Left kidney (tissue), 8 donors: ENCODE measurements around the gene DIPK2B. TPM values are rescaled to one million over a fixed set of nuclear protein-coding genes. Genes with fewer than 3 reads are reported as not detected.

ENCODE experiments used
- DNase-seq: peaks from one replicate; pipeline ENCODE4 v3.0.0-alpha.2; 2013
- long read RNA-seq, 8 donors: transcript quantifications; one replicate each; lab custom pipeline, GENCODE V29; 2026
- polyA plus RNA-seq: library from polyadenylated mRNA; unstranded; fragments of 120-200 nt; gene quantifications from one replicate; pipeline ENCODE4 v1.2.1, GENCODE V29; 2013; ENCODE audit not compliant: insufficient read length

DIPK2B gene, protein sequence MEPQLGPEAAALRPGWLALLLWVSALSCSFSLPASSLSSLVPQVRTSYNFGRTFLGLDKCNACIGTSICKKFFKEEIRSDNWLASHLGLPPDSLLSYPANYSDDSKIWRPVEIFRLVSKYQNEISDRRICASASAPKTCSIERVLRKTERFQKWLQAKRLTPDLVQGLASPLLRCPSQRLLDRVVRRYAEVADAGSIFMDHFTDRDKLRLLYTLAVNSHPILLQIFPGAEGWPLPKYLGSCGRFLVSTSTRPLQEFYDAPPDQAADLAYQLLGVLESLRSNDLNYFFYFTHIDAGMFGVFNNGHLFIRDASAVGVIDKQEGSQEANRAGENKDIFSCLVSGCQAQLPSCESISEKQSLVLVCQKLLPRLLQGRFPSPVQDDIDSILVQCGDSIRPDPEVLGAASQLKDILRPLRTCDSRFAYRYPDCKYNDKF
- polyA plus RNA-seq, result 9.9 TPM
- long read RNA-seq, donor 1, partial matches to known transcripts, result 0 of 2 reads
- long read RNA-seq, donor 1, other reads (novel, unspliced or antisense), result 0 of 2 reads
- long read RNA-seq, donor 2, full-length matches to known transcripts, result 2 of 2 reads
- long read RNA-seq, donor 2, partial matches to known transcripts, result 0 of 2 reads
- long read RNA-seq, donor 2, other reads (novel, unspliced or antisense), result 0 of 2 reads
- long read RNA-seq, donor 3, full-length matches to known transcripts, result 2 of 2 reads
- long read RNA-seq, donor 3, partial matches to known transcripts, result 0 of 2 reads
- long read RNA-seq, donor 3, other reads (novel, unspliced or antisense), result 0 of 2 reads
- long read RNA-seq, donor 4, result 0 reads
- long read RNA-seq, donor 5, transcript CXorf36-201 (3 exons, 2,513 nt), result major isoform, 6 of 6 reads
- long read RNA-seq, donor 5, partial matches to known transcripts, result 0 of 6 reads
- long read RNA-seq, donor 5, other reads (novel, unspliced or antisense), result 0 of 6 reads
- long read RNA-seq, donor 6, full-length matches to known transcripts, result 3 of 3 reads
- long read RNA-seq, donor 6, partial matches to known transcripts, result 0 of 3 reads
- long read RNA-seq, donor 6, other reads (novel, unspliced or antisense), result 0 of 3 reads
- long read RNA-seq, donor 7, result 0 reads
- long read RNA-seq, donor 8, full-length matches to known transcripts, result 2 of 2 reads
- long read RNA-seq, donor 8, partial matches to known transcripts, result 0 of 2 reads
- long read RNA-seq, donor 8, other reads (novel, unspliced or antisense), result 0 of 2 reads

DNA sequence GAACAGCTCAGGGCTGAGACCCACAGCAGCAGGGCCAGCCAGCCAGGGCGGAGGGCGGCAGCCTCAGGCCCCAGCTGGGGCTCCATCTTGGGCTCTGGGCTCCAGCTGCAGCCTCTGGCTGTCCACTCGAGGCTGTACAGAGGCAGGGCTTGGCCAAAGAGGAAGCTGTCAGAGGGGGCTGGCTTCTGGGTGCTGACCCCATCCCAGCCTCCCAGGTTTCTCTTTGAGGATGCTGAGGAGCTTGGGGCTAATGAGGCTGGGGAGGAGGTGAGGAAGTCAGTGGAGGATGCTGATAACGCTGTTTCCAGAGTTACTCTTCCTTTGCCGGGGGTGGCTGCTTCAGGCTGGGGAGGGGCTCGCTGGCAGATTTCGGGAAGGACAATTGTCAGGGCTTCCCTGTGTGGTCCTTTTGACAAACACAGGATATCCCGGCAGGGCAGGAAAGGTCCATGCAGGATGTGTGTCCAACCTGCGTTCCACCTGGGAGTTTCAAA lies at the start of gene DIPK2B:
Gene DIPK2B, minus strand, starts transcription at position 136 of the 494 bp plus-strand sequence. Its CDS starts 50 bp downstream, at position 86.
- DNase-seq, result no peak

DNA sequence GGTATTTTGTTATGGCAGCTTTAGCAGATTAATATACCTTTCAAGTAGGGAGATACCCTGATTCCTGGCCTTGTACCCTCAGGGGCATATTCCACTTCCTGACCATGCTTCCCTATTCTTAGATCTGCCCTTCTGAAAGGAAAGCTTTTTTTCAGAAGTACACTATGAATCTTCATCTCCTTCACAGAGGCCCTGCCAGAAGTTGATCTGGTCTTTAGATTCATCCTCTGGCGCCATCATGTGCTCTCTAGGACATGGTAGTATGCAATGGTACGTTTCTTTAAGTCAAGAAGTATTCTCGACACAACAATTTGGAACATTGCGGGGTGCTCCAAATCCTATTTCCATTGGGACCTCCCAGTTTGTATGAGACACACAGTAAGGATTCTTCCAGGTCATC lies 39.6 kb upstream of the DIPK2B start:
- DNase-seq, result no peak

DNA sequence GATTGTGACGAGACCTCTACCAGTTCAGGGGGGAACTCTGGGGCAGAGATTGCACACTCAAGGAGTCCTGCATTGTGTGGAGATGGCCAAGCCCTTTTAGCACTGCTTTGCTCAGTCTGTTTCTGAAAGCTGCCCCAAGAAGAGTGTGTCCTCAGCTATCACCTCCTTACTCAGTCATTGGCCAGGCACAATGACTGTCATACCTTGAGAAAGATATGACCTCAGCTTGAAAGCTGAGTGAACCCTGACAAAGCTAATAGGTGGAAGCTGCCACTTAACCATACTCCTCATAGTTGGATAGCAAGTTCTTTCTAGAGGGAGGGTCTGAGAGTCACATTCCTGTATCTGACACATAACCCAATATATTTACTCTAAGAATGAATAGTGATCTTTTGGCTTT lies 37.8 kb upstream of the DIPK2B start:
- no peak for DNase-seq

DNA sequence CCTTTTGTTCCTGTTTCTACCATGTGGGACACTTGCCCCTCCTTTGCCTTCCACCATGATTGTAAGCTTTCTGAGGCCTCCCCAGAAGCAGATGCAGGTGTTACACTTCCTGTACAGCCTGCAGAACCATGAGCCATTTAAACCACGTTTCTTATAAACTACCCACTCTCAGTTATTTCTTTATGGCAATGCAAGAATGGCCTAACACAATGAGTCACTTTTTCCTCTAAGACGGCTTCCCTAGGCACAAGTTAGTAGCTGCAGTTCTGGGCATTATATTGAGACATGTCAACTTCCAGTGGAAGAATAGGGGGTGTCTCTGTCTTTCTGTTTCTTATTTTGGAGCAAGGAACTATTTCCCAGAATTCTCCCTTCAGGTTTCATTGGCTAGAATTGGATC lies 32.9 kb upstream of the DIPK2B start:
- DNase-seq, result no peak

DNA sequence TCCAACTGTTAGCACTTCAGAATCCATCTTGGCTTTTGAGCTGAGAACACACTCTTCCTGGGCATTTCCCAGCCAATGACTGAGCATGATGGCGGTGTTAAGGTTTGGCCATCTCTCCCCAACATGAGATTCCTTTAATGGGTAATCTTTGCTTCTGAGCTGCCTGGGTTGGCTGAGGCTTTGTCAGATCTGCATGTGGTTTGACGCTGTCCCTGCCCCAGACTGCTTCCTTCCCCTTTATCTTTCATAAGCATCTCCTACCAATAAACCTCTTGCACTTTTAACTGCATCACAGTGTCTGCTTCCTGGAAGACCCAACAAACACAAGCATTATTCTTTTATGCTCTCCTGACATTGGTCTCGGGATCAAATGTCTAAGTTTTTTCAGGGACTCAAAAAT lies 31.5 kb upstream of the DIPK2B start:
- no peak for DNase-seq

DNA sequence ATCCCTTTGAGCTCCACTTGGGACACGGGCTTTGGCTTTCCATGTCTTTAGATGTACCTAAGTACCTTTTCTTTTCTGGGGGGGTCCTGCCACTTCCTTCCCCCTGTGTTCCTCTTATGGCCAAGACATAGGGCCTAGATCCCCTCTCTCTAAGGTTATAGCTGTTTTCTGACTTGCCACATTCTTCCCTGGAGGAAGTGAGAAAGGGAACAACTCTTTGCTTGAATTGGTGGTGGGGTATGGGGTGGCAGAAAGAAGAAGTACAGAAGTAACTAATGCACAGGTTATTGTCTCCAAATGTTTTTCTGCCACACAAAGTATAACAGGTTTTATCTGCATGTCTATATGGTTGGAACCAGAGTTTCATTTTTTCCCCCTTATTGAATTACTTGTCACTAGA lies 29.7 kb upstream of the DIPK2B start:
- DNase-seq, result no peak

DNA sequence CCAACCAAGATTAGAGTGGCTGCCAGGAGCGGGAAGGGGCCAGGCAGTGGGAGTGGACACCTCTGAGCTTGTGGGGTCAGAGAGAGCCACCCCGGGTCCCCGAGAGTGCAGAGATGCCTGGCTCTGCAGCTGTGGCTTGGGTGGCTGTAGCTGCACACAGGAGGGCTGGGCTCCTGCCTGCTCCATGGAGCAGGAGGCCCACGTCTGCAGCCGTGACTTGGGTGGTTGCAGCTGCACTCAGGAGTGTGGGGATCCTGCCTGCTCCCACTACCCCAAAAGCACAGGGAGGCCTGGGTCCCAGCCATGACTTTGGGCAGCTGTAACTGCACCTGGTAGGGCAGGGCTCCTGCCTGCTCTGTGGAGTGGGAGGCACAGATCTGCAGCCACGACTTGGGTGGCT lies 28.7 kb upstream of the DIPK2B start:
- DNase-seq, result no peak

DNA sequence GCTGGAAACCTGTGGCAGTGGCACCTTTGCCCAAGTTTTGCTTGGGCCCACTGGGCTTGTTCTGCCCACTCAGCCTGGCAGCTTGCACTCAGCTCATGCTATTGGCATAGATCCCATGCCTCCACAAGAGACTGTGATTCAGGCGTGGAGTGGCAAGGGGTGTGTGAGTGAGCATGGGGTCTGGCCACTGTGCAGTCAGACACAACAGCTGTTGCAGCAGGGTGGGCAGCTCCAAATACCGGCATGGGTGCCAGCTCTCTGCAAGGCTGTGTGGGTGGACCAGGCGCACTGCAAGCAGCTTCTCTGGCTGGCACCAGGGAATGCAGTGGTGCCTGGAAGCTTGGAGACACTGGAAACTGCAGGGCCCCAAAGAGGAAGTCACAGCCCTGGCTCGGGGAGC lies 27.4 kb upstream of the DIPK2B start:
- DNase-seq, result no peak

DNA sequence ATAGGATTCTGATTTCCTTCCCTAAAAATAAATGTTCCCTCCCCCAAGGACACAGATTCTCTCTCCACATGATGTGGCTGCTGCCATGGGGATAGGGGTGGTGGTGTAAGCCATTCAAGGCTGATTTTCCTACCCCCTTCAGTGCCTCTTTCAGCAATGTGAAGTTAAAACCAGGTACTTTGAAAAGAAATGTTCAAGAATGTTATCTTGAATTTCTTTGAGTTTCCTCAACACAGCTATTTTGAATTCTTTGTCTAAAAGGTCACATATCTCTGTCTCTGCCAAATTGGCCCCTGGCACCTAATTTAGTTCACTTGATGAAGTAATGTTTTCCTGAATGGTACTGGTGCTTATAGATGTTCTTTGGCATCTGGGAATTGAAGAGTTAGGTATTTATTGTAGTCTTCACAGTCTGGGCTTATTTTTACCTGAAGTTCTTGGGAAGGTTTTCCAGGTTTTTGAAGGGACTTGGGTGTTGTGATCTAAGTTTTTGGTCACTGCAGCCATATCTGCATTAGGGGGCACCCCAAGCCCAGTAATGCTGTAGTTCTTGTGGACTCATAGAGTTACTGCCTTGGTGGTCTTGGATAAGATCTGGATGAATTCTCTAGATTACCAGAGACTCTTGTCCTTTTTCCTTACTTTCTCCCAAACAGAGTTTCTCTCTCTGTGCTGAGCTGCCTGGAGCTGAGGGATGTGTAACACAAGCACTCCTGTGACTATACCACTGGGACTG lies 7.6 kb upstream of the DIPK2B start:
- DNase-seq, result no peak

DNA sequence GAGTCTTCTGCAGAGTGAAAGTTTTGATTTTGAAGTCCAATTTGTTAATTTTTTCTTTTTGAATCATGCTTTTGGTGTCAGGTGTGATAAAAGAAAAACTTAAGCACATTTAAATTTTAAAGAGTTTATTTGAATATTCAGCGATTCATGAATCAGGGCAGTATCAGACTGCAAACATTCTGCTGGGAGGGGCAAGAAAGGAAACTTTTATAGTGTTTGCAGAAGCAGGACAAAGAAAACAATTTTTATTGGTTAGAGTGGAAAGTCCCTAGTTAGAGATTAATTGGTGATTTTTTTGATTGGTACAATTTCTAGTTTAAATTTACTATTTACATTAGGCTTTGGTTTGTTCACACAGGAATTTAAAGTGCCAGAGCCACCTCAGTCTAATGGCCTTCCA lies 1.5 kb upstream of the DIPK2B start:
- DNase-seq, result no peak

DNA sequence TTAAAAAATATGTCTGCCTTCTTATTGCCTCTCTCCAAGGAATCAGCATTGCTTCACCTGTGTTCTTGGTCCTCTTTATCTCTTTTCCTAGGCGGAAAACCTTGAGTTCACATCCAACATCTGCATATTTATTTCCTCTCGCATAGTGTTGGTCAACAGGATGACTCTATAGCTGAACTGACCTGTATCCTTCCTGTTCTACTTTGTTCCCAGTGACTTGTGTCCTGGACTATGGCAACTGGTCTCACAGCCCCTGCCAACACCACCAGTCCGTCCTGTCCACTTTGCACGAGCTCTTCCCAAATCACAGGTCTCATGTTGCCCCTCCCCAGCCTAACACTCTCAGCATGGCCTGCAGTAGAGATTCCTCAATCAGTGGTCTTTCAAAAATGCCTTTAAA lies 2.0 kb downstream of the DIPK2B start:
- DNase-seq, result no peak

DNA sequence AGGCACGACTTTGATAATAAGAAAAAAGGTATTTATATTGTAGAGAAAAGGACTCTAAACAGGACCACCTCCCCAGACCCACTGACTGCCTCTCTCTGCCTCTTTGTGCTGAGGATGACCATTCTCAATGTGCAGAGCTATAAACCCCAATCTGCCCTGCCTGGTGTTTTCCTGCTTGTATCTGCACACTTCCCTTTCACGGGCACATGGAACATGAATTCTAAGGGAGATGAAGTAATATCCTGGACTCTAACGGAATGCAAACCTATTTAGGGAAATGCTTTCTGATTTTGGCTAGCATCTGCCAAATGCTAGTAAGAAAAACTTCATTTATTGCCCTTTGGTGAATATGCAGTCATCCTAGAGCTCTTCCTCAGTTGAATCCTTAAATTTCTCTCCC lies 2.4 kb downstream of the DIPK2B start:
- DNase-seq, result no peak

DNA sequence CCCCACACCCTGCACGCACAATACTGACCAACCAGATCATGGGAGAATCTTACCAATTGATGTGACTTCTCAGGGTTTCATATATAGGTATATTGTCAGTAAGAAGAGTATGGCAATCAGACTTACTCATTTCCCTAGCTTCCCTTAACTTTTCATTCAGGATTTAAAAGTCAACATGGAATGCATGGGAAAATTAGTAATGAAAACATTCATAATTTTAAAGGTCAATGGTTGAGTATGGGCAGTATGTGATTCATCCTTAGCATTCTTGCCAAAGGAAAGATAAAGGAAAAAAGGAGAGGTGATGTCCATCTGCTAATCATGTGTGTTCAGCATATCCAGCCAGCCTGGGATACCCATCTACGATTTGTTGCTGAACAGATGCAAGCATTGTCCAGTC lies 4.0 kb downstream of the DIPK2B start:
- no peak for DNase-seq

DNA sequence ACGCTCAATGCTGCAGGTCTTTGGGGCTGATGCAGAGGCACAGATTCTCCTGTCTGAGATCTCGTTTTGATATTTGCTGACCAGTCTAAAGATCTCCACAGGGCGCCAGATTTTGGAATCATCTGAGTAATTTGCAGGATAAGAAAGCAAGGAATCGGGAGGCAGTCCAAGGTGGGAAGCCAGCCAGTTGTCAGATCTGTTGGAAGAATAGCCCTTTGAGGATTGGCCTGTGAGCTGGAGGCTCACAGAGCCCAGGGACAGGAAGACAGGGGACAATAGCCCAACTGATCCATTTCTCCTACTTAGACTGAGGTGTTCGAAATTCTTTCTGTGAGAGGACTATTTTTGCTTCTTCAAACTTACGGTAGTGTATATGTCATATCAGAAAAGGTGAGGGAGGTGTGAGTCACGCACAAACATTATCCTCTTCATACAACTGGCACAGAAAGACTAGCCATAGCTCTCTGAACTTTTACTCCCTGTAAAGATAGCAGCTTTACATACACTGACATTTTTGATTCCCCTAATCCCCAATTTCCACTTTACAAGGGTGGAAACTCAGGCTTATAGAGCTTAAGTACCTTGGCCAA lies 8.8 kb downstream of the DIPK2B start:
- no peak for DNase-seq

DNA sequence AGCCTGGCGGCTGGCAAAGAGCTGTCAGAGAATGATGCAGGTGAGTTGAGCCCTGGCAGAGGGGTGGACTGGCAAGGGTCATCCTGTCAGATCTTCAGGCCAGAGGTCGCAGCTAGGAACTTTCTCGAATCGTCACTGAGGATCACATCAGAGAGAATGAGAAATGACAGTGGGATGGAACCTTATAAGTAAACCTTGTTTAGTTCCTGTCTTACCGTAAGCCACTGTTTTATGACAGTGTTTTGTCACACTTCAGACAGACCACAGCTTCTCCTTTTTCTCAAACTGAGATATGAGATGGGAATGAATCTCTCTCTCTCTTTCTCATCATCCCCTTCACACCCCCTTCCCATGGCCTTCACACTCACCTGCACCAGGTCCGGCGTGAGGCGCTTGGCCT lies 9.3 kb downstream of the DIPK2B start:
- DNase-seq, result no peak

DNA sequence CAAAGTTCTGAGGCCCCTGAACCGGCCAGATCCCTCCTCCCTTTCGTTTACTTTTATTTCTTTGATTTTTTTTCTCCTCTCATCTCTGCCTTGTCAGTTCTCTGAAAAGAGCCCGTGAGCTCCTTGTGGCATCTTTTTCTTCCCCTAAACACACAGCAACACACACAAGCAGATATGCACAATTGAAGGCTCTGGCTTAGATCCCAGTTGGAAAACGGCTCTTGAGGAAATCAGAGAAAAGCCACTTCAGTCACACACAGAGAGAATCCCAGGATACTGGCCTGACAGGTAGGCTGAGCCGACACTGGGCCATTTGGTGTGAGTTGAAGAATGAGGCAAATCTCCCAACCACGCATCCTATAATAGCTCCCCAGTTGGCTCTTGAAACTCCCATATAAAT lies 12.9 kb downstream of the DIPK2B start:
- DNase-seq, result no peak

DNA sequence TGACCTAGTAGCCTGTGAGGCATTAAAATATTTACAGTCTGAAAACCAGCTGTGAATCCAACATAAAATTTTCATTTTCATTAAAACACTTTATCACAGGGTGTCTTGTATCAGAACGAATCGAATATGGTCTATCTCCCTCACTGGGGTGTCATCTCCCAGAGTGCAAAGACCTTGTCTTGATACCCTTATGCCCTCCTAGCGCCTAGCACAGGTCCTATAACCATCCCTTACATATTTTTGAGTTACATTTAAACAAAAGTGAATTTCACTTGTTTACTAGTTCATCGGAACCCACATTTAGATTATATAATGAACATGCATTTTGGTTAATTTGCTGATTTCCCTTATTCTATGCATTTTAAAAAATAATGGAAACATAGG lies 14.0 kb downstream of the DIPK2B start:
- no peak for DNase-seq

DNA sequence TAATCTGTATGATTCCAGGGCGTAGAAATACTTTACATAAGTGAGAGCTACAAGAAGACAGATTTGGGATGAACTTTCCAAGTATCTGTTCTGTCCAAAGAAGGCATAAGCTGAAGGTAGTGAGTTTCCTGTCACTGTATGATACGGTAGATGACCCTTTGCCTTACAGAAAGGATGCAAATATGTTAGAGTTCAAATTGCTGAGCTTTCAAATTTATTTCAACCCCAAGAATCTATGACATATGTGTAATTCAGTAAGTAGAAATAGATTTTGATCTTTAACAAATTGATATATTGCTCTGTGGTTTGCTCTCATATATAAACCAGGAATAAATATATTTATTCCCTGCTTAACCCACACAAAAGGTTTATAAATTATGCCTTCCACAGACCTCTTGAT lies 16.5 kb downstream of the DIPK2B start:
- DNase-seq, result no peak

DNA sequence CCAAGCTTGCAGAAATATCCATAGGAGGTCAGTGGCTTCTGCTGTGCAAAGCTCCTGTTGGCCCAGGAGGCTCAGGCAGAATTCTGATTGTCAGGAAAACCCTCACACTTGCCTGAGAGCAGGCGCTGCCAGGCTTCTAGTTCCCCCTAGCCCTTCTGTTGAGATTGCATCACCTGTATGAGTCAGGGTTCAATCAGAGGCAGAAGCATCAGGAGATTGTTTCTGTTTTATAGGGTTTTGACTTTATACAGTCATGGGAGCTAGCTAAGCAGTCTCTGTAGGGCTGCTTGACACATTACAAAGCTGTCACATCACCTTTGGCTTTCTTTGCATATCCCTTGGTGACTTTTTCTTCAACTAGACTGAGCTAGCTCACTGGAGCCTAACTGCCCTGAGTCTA lies 27.8 kb downstream of the DIPK2B start:
- DNase-seq, result no peak

DNA sequence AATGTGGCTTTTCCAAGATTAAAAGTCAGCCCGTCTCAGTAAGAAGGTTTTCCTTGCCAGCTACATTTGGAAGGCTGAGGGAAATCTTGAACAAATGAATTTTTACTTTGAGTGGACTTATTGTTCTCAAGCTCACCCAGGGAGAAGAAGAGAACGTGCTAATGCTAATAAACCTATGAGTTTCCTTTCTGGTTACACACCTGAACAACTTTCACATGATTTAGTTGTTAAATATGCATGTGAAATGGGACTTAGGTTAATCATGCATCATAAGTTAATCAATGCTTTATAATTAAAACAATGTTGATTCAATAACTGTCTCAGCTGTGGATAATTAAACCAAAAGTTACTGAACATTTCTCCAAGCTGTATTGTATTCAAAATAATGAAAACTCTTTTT lies 33.9 kb downstream of the DIPK2B start:
- DNase-seq, result no peak

DNA sequence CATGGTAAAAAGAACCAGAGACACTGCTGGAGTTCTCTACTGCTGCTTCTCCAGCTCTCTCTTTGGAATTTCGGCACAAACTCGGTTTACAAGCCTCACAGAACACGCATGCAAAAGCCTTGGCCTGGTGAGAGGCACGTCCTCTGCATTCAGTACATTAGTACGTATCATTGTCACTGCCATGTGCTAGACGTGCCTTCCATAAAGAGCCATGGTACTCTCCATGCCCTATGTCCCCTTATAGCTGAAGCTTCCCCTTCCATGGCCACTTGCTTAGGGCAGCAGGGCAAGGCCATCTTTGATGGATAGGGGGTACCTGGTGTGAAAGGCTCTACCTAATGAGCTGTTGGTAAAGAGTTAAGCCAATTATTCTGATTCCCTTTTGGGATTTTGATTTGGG lies 35.0 kb downstream of the DIPK2B start:
- DNase-seq, result no peak
